ENCODE measurements around the gene MFSD6.

DNA sequence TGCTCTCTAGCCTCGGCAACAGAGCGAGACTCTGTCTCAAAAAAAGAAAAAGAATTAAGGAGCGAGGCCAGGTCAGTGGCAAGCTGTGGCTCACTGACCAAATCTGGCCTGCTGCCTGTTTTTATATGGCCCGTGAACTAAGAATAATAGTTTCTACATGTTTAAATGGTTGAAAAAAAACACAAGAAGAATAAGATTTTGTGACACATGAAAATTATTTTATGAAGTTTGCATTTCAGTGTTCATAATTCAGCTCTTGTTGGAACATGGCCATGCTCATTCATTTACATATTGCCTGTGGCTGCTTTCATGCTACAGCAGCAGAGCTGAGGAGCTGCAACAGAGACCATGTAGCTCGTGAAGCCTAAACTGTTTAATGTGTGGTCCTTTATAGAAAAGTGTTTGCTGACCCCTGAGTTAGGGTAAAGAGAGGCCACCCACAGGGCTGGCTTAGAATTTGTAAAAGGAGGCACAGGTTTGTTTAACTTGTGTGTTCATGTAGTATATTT, 59.5 kb downstream of the MFSD6 start:
- no peak for TF ChIP-seq EP300 (IDR thresholded peaks at IDR 0.05)
- TF ChIP-seq, protein P1, sequence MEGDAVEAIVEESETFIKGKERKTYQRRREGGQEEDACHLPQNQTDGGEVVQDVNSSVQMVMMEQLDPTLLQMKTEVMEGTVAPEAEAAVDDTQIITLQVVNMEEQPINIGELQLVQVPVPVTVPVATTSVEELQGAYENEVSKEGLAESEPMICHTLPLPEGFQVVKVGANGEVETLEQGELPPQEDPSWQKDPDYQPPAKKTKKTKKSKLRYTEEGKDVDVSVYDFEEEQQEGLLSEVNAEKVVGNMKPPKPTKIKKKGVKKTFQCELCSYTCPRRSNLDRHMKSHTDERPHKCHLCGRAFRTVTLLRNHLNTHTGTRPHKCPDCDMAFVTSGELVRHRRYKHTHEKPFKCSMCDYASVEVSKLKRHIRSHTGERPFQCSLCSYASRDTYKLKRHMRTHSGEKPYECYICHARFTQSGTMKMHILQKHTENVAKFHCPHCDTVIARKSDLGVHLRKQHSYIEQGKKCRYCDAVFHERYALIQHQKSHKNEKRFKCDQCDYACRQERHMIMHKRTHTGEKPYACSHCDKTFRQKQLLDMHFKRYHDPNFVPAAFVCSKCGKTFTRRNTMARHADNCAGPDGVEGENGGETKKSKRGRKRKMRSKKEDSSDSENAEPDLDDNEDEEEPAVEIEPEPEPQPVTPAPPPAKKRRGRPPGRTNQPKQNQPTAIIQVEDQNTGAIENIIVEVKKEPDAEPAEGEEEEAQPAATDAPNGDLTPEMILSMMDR (IDR thresholded peaks at IDR 0.05): no peak

Data from ovary (tissue), 3 donors.